DMS 273 (cell line): ENCODE results near the gene OR8B4.
"Not testable (repeated sequence)": the region's sequence is repeated elsewhere in the genome, so short reads cannot be mapped to it uniquely, and the experiment has no call there.

Experiments used
- DNase-seq: peaks from one replicate; lab custom pipeline; 2025; ENCODE audit not compliant: unreplicated experiment; lab: John Stamatoyannopoulos, UW

Gene OR8B4

DNA sequence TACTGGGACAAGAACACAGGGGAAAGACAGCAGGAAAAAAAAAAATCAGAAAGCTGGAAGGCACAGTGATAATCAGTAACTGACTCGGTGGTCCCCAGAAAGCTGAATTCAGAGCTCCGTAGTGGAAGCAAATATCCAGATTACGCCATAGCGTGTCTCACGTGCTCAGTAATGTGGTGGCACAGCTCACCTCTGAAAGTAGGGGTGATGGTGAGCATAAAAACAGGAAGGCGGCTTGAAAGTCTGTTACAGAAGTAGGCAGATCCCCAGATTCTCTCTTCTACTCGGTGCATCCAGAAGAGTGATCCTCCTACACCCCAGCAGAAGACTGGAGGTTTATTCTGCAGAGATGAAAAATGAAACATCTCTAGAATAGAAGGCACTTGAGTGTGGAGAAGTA, 14.8 kb downstream of the OR8B4 start:
- no peak for DNase-seq

DNA sequence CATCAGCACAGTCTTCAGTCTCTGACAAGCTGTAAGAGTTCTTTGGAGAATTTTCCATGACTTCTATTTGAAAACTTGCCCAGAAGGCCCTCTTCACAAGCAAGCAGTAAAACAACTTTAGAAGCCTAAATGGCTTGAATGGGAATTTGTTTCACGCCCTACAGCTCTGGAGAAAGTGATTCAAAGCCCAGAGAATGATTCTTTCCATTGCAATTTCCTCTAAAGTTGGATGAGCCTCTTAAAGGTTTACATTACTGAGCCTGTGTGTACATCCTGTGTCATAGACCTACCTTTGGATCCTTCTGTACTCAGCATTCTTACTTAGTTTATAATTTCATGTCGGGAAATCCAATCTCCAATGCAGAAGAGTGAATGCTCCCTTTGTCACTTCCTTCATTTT, 19.1 kb downstream of the OR8B4 start:
- DNase-seq, result no peak

DNA sequence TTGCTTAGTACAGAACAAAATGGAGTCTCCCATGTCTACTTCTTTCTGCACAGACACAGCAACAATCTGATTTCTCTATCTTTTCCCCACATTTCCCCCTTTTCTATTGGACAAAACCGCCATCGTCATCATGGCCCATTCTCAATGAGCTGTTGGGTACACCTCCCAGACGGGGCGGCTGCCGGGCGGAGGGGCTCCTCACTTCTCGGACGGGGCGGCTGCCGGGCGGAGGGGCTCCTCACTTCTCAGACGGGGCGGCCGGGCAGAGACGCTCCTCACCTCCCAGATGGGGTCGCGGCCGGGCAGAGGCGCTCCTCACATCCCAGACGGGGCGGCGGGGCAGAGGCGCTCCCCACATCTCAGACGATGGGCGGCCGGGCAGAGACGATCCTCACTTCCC, 21.5 kb downstream of the OR8B4 start:
- not testable (repeated sequence) for DNase-seq

DNA sequence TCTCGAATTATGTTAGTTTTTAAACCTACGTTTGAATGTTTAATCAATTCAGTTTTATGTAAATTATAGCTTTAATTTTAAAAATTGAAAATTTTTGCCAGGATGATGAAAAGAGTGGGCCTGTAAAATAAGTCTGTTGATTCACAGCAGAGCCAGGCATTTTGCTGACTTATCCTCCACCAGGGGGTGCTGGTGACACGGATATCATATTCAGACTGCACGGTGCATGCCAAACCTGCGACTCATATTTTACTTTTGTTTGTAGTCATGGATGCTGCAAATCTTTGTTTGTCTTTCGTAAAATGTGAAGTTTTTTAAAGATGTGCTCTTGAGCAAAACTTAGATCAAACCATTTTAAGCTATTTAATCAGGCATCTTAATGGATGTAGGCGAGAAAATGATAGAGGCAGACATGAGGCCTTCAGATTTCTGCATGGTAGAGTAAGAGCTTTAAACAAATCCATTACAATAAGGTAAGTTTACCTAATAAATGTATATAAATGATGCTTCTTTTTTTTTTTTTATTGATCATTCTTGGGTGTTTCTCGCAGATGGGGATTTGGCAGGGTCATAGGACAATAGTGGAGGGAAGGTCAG, 22.2 kb downstream of the OR8B4 start:
- DNase-seq, result peak; percentile 69

DNA sequence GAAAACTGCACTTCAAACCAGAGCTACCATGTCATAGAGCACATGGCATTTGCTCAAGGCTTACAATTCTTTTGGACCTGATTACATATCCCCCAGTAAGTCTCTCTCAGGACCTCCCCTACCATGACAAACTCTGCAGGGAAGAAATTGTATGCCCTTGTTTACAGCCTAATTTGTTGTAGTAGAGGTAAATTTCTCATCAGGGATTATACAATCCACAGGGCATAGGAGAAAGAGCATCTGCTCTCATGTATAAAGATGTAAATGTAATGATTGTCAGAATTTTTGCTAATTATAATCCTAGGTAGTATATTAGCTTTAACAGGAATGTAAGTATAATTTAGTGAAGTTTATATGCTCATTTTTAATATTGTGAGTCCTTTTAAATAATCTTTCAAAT, 25.7 kb downstream of the OR8B4 start, which contains the start of gene OR8B3:
OR8B3 (minus strand) TSS at position 101 of the 400 bp plus-strand sequence. CDS start 1,673 bp downstream, outside the sequence.
- DNase-seq, result no peak

DNA sequence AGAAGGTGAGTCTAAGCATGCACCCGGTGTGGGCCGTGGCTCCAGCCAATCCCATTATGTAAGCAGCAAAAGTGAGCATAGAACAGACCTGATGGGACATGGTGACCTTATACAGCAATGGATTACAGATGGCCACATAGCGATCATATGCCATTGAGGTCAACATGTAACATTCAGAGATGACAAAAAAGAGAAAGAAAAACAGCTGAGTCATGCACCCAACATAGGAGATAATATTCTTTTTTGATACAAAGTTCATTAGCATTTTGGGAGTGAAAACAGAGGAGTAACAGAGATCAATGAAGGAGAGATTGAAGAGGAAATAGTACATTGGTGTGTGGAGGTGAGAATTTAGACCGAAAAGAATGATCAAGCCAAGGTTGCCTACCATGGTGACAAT, 27.8 kb downstream of the OR8B4 start:
- not testable (repeated sequence) for DNase-seq

DNA sequence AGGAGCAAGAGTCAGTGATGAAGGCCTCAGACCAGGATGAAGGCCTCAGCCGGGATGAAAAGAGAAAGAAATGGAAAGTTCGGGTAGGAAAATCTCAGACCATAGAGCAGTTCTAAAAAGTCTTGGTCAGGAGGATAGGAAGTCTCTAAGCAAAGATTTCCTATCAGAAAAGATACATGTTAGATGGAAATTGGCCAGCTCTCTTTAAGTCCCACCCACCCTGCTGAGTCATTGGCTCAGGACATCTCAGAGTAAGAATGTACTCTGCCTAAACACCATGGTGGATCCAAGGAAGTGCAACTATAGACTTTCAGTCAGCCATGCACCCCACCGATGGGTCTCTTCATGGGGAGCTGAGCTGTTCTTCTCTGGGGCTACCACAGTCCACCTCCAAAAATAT, 30.3 kb downstream of the OR8B4 start:
- DNase-seq, result no peak

DNA sequence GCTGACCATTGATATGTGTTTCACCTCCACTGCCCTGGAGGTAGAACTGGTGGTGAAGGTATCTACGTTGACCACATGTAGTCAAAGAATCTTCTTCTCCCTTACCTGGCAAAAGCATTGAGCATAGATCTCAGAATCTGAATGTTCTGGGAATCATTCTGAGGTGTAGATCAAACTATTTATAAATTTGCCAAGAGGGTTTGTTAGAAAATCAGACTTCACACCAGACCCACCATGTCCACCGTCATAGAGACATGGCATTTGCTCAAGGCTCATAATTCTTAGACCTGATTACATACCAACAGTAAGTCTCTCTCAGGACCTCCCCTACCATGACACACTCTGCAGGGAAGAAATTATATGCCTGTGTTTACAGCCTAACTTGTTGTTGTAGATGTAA, 40.3 kb downstream of the OR8B4 start, which contains the start of gene OR8B2:
OR8B2 (minus strand) TSS at position 101 of the 400 bp plus-strand sequence. CDS start 1,156 bp downstream, outside the sequence.
- DNase-seq, result no peak

DNA sequence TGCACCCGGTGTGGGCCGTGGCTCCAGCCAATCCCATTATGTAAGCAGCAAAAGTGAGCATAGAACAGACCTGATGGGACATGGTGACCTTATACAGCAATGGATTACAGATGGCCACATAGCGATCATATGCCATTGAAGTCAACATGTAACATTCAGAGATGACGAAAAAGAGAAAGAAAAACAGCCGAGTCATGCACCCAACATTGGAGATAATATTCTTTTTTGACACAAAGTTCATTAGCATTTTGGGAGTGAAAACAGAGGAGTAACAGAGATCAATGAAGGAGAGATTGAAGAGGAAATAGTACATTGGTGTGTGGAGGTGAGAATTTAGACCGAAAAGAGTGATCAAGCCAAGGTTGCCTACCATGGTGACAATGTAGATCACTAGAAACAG, 41.8 kb downstream of the OR8B4 start:
- not testable (repeated sequence) for DNase-seq

DNA sequence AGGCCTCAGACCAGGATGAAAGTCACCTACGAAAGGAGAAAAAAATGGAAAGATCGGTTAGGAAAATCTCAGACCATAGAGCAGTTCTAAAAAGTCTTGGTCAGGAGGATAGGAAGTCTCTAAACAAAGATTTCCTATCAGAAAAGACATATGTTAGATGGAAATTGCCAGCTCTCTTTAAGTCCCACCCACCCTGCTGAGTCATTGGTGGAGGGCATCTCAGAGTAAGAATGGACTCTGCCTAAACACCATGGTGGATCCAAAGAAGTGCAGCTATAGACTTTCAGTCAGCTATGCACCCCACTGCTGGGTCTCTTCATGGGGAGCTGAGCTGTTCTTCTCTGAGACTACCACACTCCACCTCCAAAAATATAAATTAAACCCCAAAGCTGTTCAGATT, 44.1 kb downstream of the OR8B4 start:
- DNase-seq, result no peak

DNA sequence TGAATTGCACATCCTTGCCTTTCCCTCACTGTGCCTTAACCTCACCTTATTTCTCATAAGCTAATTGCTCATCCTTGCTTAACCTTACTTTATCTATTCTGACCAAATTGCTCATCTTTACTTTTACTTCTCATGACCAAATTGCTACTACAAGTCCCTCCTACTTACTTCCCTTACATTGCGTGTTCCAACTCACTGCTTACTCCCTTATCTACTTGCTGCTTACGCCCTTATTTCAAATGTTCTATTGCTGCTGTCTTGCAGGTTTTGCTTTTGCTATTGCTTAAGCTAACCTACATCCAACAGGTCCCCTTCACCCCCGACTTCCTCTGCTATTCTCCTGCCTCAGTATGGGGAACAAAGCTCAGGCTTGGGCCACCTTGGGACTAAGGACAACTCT, 48.4 kb downstream of the OR8B4 start:
- DNase-seq, result no peak
